ENCODE results near the gene TSPAN13. TPM values are rescaled to one million over a fixed set of nuclear protein-coding genes. Genes with fewer than 3 reads are reported as not detected.
A peak's percentile ranks its signal among the peaks of the same experiment; 100 is the strongest.

TSPAN13 gene
- total RNA-seq, 1 experiment from 2014 or later: 80.8 TPM

DNA sequence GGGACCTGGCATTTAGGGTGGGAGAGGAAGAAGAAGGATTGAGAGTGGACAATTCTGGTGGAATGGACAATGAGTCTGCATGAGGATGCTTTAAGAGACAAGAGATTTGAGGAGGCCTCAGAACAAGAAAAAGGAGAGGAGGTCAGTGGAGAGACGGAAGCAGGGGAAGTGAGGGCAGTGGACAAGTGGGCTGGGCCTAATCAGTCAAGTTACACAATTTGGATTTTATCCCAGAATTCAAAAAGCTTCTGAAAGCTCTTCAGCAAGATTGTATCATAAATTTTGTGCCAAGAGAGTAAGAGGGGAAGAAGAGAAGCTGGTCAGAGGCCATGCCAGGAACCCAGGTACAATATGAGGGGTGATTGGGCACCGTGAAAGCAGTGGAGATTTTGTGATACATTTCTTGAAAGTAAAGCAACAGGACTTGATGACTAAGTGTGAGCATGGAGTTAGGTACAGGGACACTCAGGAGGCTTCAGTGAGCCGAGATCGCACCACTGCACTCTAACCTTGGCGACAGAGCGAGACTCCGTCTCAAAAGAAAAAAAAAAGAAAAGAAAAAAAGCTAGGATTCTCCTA lies 19.3 kb upstream of the TSPAN13 start:
- H3K4me3 ChIP-seq (ENCODE audit: low read depth in 2 of 2, low read length in 2 of 2): no peak overlapping the region
- intact Hi-C loops (cut with micrococcal nuclease; ENCODE audit: unreplicated experiment): no loop called here
- H3K9me3 ChIP-seq (ENCODE audit: control insufficient read depth, insufficient read depth, low read depth, low read length): no peaks in the 10 kb centered on the region
- H3K27me3 ChIP-seq (ENCODE audit: control insufficient read depth, insufficient read depth, low read length): no peaks in the 10 kb centered on the region
- H3K36me3 ChIP-seq (ENCODE audit: control insufficient read depth, insufficient read depth, low read length): no peaks in the 10 kb centered on the region
- H3K4me1 ChIP-seq (ENCODE audit: control insufficient read depth, insufficient read depth, low read length): no peaks in the 10 kb centered on the region
- H3K27ac ChIP-seq (ENCODE audit: low read length): no peak overlapping the region
- POLR2A ChIA-PET: no interaction called here
- in situ Hi-C loops (cut with HindIII; ENCODE audit: low pct_unique_long_range_greater_than_20kb, low sequenced_read_pairs): no loop called here
- no peak for DNase-seq (ENCODE audit: low read depth, low spot score)
- CTCF ChIA-PET: no interaction called here
- ATAC-seq: no peak
- no peak for TF ChIP-seq SIN3A (IDR thresholded peaks at IDR 0.05; ENCODE audit: borderline replicate concordance, insufficient read depth, low read depth, low read length)
- TF ChIP-seq POLR2AphosphoS5 (IDR thresholded peaks at IDR 0.05; ENCODE audit: low read depth, low read length): no peak
- TF ChIP-seq CTCF (IDR thresholded peaks at IDR 0.05): no peak
- TF ChIP-seq, protein P1, sequence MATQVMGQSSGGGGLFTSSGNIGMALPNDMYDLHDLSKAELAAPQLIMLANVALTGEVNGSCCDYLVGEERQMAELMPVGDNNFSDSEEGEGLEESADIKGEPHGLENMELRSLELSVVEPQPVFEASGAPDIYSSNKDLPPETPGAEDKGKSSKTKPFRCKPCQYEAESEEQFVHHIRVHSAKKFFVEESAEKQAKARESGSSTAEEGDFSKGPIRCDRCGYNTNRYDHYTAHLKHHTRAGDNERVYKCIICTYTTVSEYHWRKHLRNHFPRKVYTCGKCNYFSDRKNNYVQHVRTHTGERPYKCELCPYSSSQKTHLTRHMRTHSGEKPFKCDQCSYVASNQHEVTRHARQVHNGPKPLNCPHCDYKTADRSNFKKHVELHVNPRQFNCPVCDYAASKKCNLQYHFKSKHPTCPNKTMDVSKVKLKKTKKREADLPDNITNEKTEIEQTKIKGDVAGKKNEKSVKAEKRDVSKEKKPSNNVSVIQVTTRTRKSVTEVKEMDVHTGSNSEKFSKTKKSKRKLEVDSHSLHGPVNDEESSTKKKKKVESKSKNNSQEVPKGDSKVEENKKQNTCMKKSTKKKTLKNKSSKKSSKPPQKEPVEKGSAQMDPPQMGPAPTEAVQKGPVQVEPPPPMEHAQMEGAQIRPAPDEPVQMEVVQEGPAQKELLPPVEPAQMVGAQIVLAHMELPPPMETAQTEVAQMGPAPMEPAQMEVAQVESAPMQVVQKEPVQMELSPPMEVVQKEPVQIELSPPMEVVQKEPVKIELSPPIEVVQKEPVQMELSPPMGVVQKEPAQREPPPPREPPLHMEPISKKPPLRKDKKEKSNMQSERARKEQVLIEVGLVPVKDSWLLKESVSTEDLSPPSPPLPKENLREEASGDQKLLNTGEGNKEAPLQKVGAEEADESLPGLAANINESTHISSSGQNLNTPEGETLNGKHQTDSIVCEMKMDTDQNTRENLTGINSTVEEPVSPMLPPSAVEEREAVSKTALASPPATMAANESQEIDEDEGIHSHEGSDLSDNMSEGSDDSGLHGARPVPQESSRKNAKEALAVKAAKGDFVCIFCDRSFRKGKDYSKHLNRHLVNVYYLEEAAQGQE (IDR thresholded peaks at IDR 0.05; ENCODE audit: insufficient read depth in 1 of 2, low read depth in 2 of 2, low read length in 1 of 2): no peak
- TF ChIP-seq TCF7L2 (IDR thresholded peaks at IDR 0.05; ENCODE audit: low read depth, low read length): no peak
- no TSS peak for BruUV-seq (replicated peaks)

DNA sequence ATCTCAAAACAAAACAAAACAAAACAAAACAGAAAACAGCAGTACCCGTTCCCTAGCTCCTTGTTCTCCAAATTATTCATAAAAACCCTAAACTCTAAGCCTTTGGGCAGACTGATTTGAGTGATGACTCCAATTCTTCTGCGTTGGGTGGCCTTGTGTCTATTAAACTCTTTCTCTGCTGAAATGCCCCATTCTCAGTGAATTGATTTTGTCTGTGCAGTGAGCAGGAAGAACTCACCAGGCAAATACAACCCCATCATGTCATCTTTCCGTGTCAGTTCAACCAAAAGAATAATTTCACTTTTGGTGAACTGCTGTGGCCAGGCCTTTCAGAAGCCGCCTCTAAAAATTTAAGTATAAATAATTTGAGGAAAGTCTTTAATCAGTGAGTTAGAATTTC lies 18.5 kb upstream of the TSPAN13 start:
- H3K27ac ChIP-seq (ENCODE audit: low read length): no peak overlapping the region
- H3K4me3 ChIP-seq (ENCODE audit: low read depth in 2 of 2, low read length in 2 of 2): 0 out of 4 replicates have a peak overlapping the region, but pooled peaks of 1 of the 2 experiments have one; percentile 2
- H3K4me1 ChIP-seq (ENCODE audit: control insufficient read depth, insufficient read depth, low read length): peaks cover 1% of the 10 kb centered on the region; the same call in 1 of the 2 replicates
- DNase-seq (ENCODE audit: low read depth, low spot score) (no peak), ATAC-seq (no peak)
- POLR2A ChIA-PET: no interaction called here
- H3K27me3 ChIP-seq (ENCODE audit: control insufficient read depth, insufficient read depth, low read length): no peaks in the 10 kb centered on the region
- intact Hi-C loops (cut with micrococcal nuclease; ENCODE audit: unreplicated experiment): no loop called here
- no peaks in the 10 kb centered on the region for H3K9me3 ChIP-seq (ENCODE audit: control insufficient read depth, insufficient read depth, low read depth, low read length)
- CTCF ChIA-PET: no interaction called here
- TF ChIP-seq CTCF (IDR thresholded peaks at IDR 0.05) (no peak), TCF7L2 (IDR thresholded peaks at IDR 0.05; ENCODE audit: low read depth, low read length) (no peak), SIN3A (IDR thresholded peaks at IDR 0.05; ENCODE audit: borderline replicate concordance, insufficient read depth, low read depth, low read length) (no peak), POLR2AphosphoS5 (IDR thresholded peaks at IDR 0.05; ENCODE audit: low read depth, low read length) (no peak)
- TF ChIP-seq, protein P1 (IDR thresholded peaks at IDR 0.05; ENCODE audit: insufficient read depth in 1 of 2, low read depth in 2 of 2, low read length in 1 of 2): no peak
- no TSS peak for BruUV-seq (replicated peaks)
- H3K36me3 ChIP-seq (ENCODE audit: control insufficient read depth, insufficient read depth, low read length): no peaks in the 10 kb centered on the region
- in situ Hi-C loops (cut with HindIII; ENCODE audit: low pct_unique_long_range_greater_than_20kb, low sequenced_read_pairs): no loop called here
